A673 (cell line): ENCODE data around the gene TRPM2. TPM values are rescaled to one million over a fixed set of nuclear protein-coding genes. Genes with fewer than 3 reads are reported as not detected.

Experiments used
- BruUV-seq: library from RNA; stranded (reverse); fragments of 400-500 nt; replicated peaks from 2 replicates; lab custom pipeline; 2021; lab: Mats Ljungman, UMichigan
- CTCF ChIA-PET: fragments of 300-600 bp; sonication (Branson Sonifier 250); formaldehyde crosslinking; loops from one replicate; lab custom pipeline; 2022; ENCODE audit warnings: antibody characterized with exemption; lab: Charles Lee
- POLR2A ChIA-PET: fragments of 300-600 bp; sonication (Branson Sonifier 250); formaldehyde crosslinking; loops from one replicate; lab custom pipeline; 2022; ENCODE audit warnings: antibody characterized with exemption; ENCODE audit not compliant: low non-redundant PET; lab: Charles Lee
- DNase-seq: peaks from one replicate; pipeline ENCODE4 v3.0.0-alpha.2; 2015; ENCODE audit warnings: low spot score
- H3K27ac ChIP-seq: fragments of 200-600 bp; sonication (generic); 2 replicates; pipeline ENCODE4 v1.5.1; 2016; ENCODE audit warnings: mixed run types, low read depth, mild to moderate bottlenecking, mixed read lengths, antibody characterized with exemption, low read length; ENCODE audit not compliant: poor library complexity, severe bottlenecking
- H3K27me3 ChIP-seq: fragments of 200-600 bp; sonication (generic); replicated peaks from 2 replicates; pipeline ENCODE4 v1.6.1; 2017; ENCODE audit warnings: mixed run types, low read depth, mild to moderate bottlenecking, mixed read lengths, antibody characterized with exemption, low read length; ENCODE audit not compliant: insufficient read depth, poor library complexity
- H3K36me3 ChIP-seq: fragments of 200-600 bp; sonication (generic); 2 replicates; pipeline ENCODE4 v1.6.1; 2016; ENCODE audit warnings: mixed run types, mild to moderate bottlenecking, mixed read lengths, antibody characterized with exemption, low read length; ENCODE audit not compliant: insufficient read depth, poor library complexity, severe bottlenecking
- H3K4me1 ChIP-seq: fragments of 200-600 bp; sonication (generic); 2 replicates; pipeline ENCODE4 v1.6.1; 2017; ENCODE audit warnings: mixed run types, mild to moderate bottlenecking, mixed read lengths, antibody characterized with exemption, low read length; ENCODE audit not compliant: insufficient read depth, poor library complexity, severe bottlenecking
- H3K4me3 ChIP-seq: fragments of 200-600 bp; sonication (generic); 2 replicates; pipeline ENCODE4 v1.5.1; 2016; ENCODE audit warnings: low read depth, mixed run types, mild to moderate bottlenecking, mixed read lengths, low read length; ENCODE audit not compliant: poor library complexity, severe bottlenecking
- H3K9me3 ChIP-seq: fragments of 200-600 bp; sonication (generic); 2 replicates; pipeline ENCODE4 v1.6.1; 2016; ENCODE audit warnings: mixed run types, low read depth, mild to moderate bottlenecking, mixed read lengths, antibody characterized with exemption, low read length; ENCODE audit not compliant: poor library complexity, severe bottlenecking
- EZH2 ChIP-seq: fragments of 200-600 bp; sonication (generic); IDR thresholded peaks from 2 replicates; pipeline ENCODE4 v1.6.1; 2017; ENCODE audit warnings: borderline replicate concordance, low read depth, mild to moderate bottlenecking, mixed read lengths, antibody characterized with exemption, low read length; ENCODE audit not compliant: poor library complexity, severe bottlenecking
- intact Hi-C: fragments of 100-400 bp; cut with micrococcal nuclease; formaldehyde crosslinking; loops from one replicate; pipeline ENCODE4 v1.10.0; 2022; ENCODE audit not compliant: unreplicated experiment
- total RNA-seq: library from RNA; stranded (reverse); gene quantifications from 2 replicates; pipeline ENCODE4 v1.2.3, GENCODE V29; 2021
- TF ChIP-seq, protein P1 (sequence below): fragments of 300-800, 200-600 bp; sonication (generic); conservative IDR thresholded peaks from 2 replicates; pipeline ENCODE4 v1.5.1; 2017; ENCODE audit warnings: low read depth, mild to moderate bottlenecking, antibody characterized with exemption, low read length, moderate library complexity, mixed read lengths

Gene TRPM2
- total RNA-seq, 1 experiment from 2014 or later, result 0.21 TPM

DNA sequence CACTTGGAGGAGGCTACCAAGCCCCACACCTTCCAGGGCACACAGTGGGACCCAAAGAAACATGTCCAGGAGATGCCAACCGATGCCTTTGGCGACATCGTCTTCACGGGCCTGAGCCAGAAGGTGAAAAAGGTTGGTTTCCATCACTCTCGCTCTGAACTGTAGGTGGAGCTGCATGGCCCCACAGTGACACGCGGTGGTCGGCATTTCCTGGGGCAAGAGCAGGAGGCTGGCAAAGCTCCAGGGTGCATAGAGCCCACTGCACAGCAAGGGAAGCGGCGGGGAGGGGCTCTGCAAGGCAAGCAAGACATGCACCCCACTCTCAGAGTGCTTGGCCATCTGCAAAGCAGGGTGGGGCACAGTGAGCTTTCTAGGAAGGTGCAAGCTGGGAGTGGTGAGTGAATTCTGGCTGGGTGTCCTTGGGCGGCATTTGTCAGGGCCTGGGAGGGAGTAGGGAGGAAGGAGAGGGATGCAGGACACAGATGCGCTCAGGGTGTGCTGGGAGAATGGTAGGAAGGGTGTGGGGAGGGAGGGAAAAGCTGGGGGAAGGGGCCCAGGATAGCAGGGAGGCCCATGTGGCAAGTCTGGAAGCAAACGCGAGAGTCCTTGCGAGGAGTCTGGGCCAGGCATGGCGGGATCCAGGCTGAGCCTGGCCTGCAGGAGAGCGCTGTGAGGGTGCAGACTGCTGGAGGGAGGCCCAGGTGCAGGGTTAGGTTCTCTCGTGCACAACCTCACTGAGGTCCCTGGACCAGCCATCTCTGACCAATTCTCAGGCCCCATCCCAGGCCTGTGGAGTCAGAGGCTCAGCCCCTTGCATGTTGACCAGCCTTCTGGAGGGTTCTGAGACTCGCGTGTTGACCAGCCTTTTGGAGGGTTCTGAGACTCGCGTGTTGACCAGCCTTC is 11.0 kb downstream of the TRPM2 start:
- ChIA-PET CTCF (no interaction called here), POLR2A (no interaction called here)
- intact Hi-C loops, result no loop called here
- TF ChIP-seq, protein P1, sequence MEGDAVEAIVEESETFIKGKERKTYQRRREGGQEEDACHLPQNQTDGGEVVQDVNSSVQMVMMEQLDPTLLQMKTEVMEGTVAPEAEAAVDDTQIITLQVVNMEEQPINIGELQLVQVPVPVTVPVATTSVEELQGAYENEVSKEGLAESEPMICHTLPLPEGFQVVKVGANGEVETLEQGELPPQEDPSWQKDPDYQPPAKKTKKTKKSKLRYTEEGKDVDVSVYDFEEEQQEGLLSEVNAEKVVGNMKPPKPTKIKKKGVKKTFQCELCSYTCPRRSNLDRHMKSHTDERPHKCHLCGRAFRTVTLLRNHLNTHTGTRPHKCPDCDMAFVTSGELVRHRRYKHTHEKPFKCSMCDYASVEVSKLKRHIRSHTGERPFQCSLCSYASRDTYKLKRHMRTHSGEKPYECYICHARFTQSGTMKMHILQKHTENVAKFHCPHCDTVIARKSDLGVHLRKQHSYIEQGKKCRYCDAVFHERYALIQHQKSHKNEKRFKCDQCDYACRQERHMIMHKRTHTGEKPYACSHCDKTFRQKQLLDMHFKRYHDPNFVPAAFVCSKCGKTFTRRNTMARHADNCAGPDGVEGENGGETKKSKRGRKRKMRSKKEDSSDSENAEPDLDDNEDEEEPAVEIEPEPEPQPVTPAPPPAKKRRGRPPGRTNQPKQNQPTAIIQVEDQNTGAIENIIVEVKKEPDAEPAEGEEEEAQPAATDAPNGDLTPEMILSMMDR, result no peak
- Histone ChIP-seq H3K9me3 (no peaks in the 10 kb centered on the region), H3K4me1 (no peaks in the 10 kb centered on the region), H3K36me3 (no peaks in the 10 kb centered on the region), H3K27ac (no peak overlapping the region), H3K4me3 (no peak overlapping the region), H3K27me3 (no peaks in the 10 kb centered on the region)
- no peak for DNase-seq
- BruUV-seq, result no TSS peak

DNA sequence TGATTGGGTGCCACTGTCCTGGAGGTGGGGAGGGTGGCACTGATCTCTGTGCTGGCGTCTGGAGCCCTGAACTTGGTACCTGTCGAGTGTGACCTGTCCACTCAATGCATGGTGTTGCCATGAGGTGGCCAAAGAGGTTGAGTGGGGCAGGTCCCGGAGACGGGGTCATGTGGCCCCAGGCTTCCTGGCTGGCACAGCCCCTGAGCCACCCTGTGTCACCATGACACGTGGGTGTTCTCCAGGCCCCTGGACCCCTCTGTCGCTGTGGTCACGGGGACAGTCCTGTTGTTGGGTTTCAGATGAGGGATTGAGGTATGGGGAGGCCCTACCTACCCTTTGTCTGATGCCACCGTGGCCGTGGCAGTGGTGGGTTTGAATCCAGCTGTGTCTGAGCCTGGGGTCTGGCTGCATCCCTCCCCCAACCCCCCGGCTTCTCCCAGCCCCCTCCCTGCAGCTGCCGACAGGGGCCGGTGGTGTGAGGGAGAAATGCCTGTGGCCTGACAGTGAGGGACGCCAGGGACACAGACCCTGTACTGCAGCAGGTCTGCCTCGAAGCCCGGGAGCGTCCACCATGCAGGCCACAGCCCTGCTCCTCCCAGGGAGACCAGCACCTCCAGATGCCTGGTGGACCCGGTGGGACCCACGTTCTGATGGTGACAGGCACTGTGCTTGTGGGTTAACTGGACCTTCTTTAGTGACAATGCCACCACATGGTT is 12.0 kb downstream of the TRPM2 start:
- no TSS peak for BruUV-seq
- intact Hi-C loops, result no loop called here
- H3K27me3 ChIP-seq, result no peaks in the 10 kb centered on the region
- H3K9me3 ChIP-seq, result no peaks in the 10 kb centered on the region
- no peaks in the 10 kb centered on the region for H3K4me1 ChIP-seq
- TF ChIP-seq, protein P1, result no peak
- no peak for DNase-seq
- H3K36me3 ChIP-seq, result no peaks in the 10 kb centered on the region
- H3K27ac ChIP-seq, result no peak overlapping the region
- CTCF ChIA-PET, result no interaction called here
- H3K4me3 ChIP-seq, result no peak overlapping the region
- POLR2A ChIA-PET, result no interaction called here

DNA sequence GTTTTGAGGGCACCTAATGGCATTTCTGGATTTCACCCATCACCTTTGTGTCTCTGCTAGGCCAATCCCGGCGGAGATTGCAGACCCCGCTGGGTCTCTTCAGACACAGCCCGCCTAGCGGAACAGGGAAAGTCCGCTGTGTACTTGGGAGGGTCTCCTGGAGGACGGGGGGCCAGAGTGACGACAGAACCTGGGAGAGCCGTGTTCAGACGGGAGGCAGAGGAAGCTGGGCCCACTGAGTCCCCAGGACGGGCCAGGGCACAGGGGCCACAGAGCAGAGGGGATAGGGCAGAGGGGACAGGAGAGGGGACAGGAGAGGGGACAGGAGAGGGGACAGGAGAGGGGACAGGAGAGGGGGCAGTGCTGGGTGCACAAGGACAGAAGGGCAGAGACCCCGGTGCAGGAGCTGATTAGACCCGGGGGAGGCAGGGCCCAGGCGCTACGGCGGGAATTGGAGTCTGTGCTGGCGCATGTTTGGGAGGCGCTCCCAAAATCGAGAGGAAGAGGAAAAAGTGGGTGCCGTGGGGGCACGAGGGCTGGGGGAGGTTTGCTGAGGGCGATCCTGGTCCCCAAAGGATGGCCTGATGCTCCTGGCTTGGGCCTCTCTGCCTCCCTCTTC is 12.7 kb downstream of the TRPM2 start:
- Histone ChIP-seq H3K27me3 (no peaks in the 10 kb centered on the region), H3K9me3 (no peaks in the 10 kb centered on the region), H3K27ac (no peak overlapping the region), H3K36me3 (no peaks in the 10 kb centered on the region), H3K4me3 (no peak overlapping the region), H3K4me1 (no peaks in the 10 kb centered on the region)
- BruUV-seq, result no TSS peak
- DNase-seq, result no peak
- intact Hi-C loops, result no loop called here
- POLR2A ChIA-PET, result no interaction called here
- TF ChIP-seq, protein P1, result no peak
- no peak for TF ChIP-seq EZH2
- CTCF ChIA-PET, result no interaction called here
